ENCODE measurements around the gene TXNL4A.

GRCh38 chr18:80034852-80035406 is 46.6 kb upstream of the TXNL4A start:
- no peak for TF ChIP-seq RXRA (IDR thresholded peaks at IDR 0.05)
- TF ChIP-seq CTCF (IDR thresholded peaks at IDR 0.05; ENCODE audit: low read depth, low read length, missing input control), result no peak
- no peak for TF ChIP-seq TAF1 (conservative IDR thresholded peaks at IDR 0.05)
- peak; percentile 42 to 51 for TF ChIP-seq HNF4A (conservative IDR thresholded peaks at IDR 0.05)
- peak; percentile 1 for TF ChIP-seq YY1 (IDR thresholded peaks at IDR 0.05)
- TF ChIP-seq MAX (IDR thresholded peaks at IDR 0.05), result no peak
- TF ChIP-seq RAD21 (IDR thresholded peaks at IDR 0.05), result peak in 1 of 2 donors; percentile 2
- no peak for TF ChIP-seq SP1 (IDR thresholded peaks at IDR 0.05)

Data from liver (tissue), 3 donors.